Trophoblast cell (in vitro differentiated cells and primary cell): Measurements from ENCODE around the gene TMEM14B.

Experiments
- DNase-seq, 2 donors: peaks; one replicate each; pipeline ENCODE4 v3.0.0-alpha.2; 2016
- H2AFZ ChIP-seq: 2 replicates; pipeline ENCODE4 v1.6.1; 2013; ENCODE audit warnings: low read length, moderate library complexity, mild to moderate bottlenecking; ENCODE audit not compliant: insufficient read depth, poor library complexity
- H2AK5ac ChIP-seq: 2 replicates; pipeline ENCODE4 v1.6.1; 2013; ENCODE audit warnings: mild to moderate bottlenecking, low read length
- H2BK120ac ChIP-seq: 2 replicates; pipeline ENCODE4 v1.6.1; 2013; ENCODE audit warnings: low read length, mild to moderate bottlenecking, moderate library complexity; ENCODE audit not compliant: insufficient read depth, poor library complexity
- H2BK12ac ChIP-seq: 2 replicates; pipeline ENCODE4 v1.6.1; 2013; ENCODE audit warnings: mild to moderate bottlenecking, low read length, moderate library complexity
- H2BK5ac ChIP-seq: 2 replicates; pipeline ENCODE4 v1.6.1; 2013; ENCODE audit warnings: low read length, low read depth, moderate library complexity, mild to moderate bottlenecking; ENCODE audit not compliant: poor library complexity
- H3K14ac ChIP-seq: 2 replicates; pipeline ENCODE4 v1.6.1; 2013; ENCODE audit warnings: mild to moderate bottlenecking, low read length
- H3K18ac ChIP-seq: 2 replicates; pipeline ENCODE4 v1.6.1; 2013; ENCODE audit warnings: mild to moderate bottlenecking, low read length
- H3K23ac ChIP-seq: 2 replicates; pipeline ENCODE4 v1.6.1; 2013; ENCODE audit warnings: low read length
- H3K27ac ChIP-seq: 2 replicates; pipeline ENCODE4 v1.5.1; 2013; ENCODE audit warnings: low read depth, mild to moderate bottlenecking, inconsistent platforms, low read length, moderate library complexity
- H3K27me3 ChIP-seq: 2 replicates; pipeline ENCODE4 v1.6.1; 2013; ENCODE audit warnings: inconsistent platforms, mild to moderate bottlenecking, low read length, moderate library complexity; ENCODE audit not compliant: insufficient read depth
- H3K36me3 ChIP-seq, 2 experiments: 1 replicate in 1 of 2; 2 replicates in 1 of 2; pipeline ENCODE4 v1.6.1; 2013; ENCODE audit warnings: low read length in 2 of 2, mild to moderate bottlenecking in 2 of 2, moderate library complexity in 1 of 2; ENCODE audit not compliant: insufficient read depth in 2 of 2, control insufficient read depth in 1 of 2
- H3K4ac ChIP-seq: 2 replicates; pipeline ENCODE4 v1.6.1; 2013; ENCODE audit warnings: low read depth, mild to moderate bottlenecking, low read length, moderate library complexity
- H3K4me1 ChIP-seq, 2 experiments: 1 replicate in 1 of 2; 2 replicates in 1 of 2; pipeline ENCODE4 v1.6.1; 2013; ENCODE audit warnings: low read length in 2 of 2, mild to moderate bottlenecking in 2 of 2, moderate library complexity in 1 of 2; ENCODE audit not compliant: insufficient read depth in 2 of 2, control insufficient read depth in 1 of 2
- H3K4me2 ChIP-seq: 2 replicates; pipeline ENCODE4 v1.6.1; 2013; ENCODE audit warnings: inconsistent platforms, mild to moderate bottlenecking, low read length, moderate library complexity
- H3K4me3 ChIP-seq: 2 replicates; pipeline ENCODE4 v1.5.1; 2013; ENCODE audit warnings: mild to moderate bottlenecking, low read depth, low read length, inconsistent platforms
- H3K79me1 ChIP-seq: one replicate; pipeline ENCODE4 v1.6.1; 2013; ENCODE audit warnings: low read length
- H3K79me2 ChIP-seq: 2 replicates; pipeline ENCODE4 v1.6.1; 2013; ENCODE audit warnings: low read length, mild to moderate bottlenecking; ENCODE audit not compliant: control insufficient read depth, insufficient read depth, poor library complexity
- H3K9ac ChIP-seq: 2 replicates; pipeline ENCODE4 v1.6.1; 2013; ENCODE audit warnings: mild to moderate bottlenecking, low read length
- H3K9me3 ChIP-seq: 2 replicates; pipeline ENCODE4 v1.6.1; 2013; ENCODE audit warnings: low read depth, mild to moderate bottlenecking, control low read depth, inconsistent platforms, low read length; ENCODE audit not compliant: insufficient read depth
- H4K12ac ChIP-seq: 2 replicates; pipeline ENCODE4 v1.6.1; 2013; ENCODE audit warnings: low read depth, mild to moderate bottlenecking, low read length, moderate library complexity
- H4K8ac ChIP-seq: 2 replicates; pipeline ENCODE4 v1.6.1; 2013; ENCODE audit warnings: low read depth, mild to moderate bottlenecking, low read length, moderate library complexity
- H4K91ac ChIP-seq: one replicate; pipeline ENCODE4 v1.6.1; 2013; ENCODE audit warnings: low read depth, mild to moderate bottlenecking, low read length, moderate library complexity
- WGBS: extraction: QIAGEN DNeasy Blood & Tissue Kit; methylation state at CpG from one replicate; pipeline ENCODE4 v1.1.7; 2013; ENCODE audit warnings: missing lambda C conversion rate; ENCODE audit not compliant: insufficient read length, insufficient coverage; ENCODE audit errors: extremely low coverage; 5-methylcytosine and 5-hydroxymethylcytosine counted together

TMEM14B gene

GRCh38 chr6:10763006-10763405, 15.4 kb downstream of the TMEM14B start:
- H2AK5ac ChIP-seq: no peak overlapping the region
- peaks cover 8 to 10% of the 10 kb centered on the region in 2 experiments for H3K36me3 ChIP-seq
- H3K9ac ChIP-seq: no peak overlapping the region
- no peak overlapping the region for H2AFZ ChIP-seq
- H3K79me2 ChIP-seq: no peaks in the 10 kb centered on the region
- peaks cover 0 to 2% of the 10 kb centered on the region in 2 experiments for H3K4me1 ChIP-seq
- H3K9me3 ChIP-seq: peaks cover 2% of the 10 kb centered on the region
- no peak overlapping the region for H3K4ac ChIP-seq
- no peak overlapping the region for H2BK12ac ChIP-seq
- no peak overlapping the region for H3K4me2 ChIP-seq
- no peak overlapping the region for H3K27ac ChIP-seq
- DNase-seq: no peak
- no peak overlapping the region for H2BK5ac ChIP-seq
- H3K4me3 ChIP-seq: no peak overlapping the region
- no peak overlapping the region for H4K8ac ChIP-seq
- WGBS: no CpG with 5 or more reads among the region's 2 CpGs
- H3K79me1 ChIP-seq: no peaks in the 10 kb centered on the region
- H3K27me3 ChIP-seq: no peaks in the 10 kb centered on the region
- H4K91ac ChIP-seq: no peak overlapping the region
- H3K18ac ChIP-seq: no peak overlapping the region
- no peak overlapping the region for H2BK120ac ChIP-seq
- H4K12ac ChIP-seq: no peak overlapping the region
- no peak overlapping the region for H3K23ac ChIP-seq
- no peak overlapping the region for H3K14ac ChIP-seq

DNA sequence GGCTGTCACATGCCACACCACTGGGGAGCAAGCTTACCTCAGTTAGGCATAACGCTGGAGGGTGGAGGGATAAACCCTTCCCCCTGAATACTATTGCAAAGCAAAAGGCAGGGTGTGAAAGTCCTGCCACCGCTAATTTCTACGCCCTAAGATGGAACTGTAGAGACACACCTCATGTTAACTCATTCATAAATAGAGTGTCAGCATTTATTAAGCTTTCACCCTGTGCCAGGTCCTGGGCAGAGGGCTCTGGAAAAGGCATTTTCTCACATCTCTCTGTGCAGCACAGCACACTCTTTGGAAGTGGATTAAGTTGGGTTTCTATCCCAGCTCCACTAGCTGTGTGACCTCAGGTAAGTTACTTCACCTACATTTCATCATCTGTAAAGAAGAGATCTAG, 21.8 kb downstream of the TMEM14B start:
- WGBS: no CpG with 5 or more reads among the region's 3 CpGs
- H4K12ac ChIP-seq: no peak overlapping the region

GRCh38 chr6:10771371-10771894, 23.8 kb downstream of the TMEM14B start:
- Histone ChIP-seq H3K9me3 (no peaks in the 10 kb centered on the region), H2BK5ac (no peak overlapping the region), H3K79me2 (no peaks in the 10 kb centered on the region), H4K12ac (no peak overlapping the region), H4K8ac (no peak overlapping the region), H2BK120ac (no peak overlapping the region), H3K27ac (no peak overlapping the region), H2AK5ac (no peak overlapping the region), H3K9ac (no peak overlapping the region), H2BK12ac (no peak overlapping the region), H3K18ac (no peak overlapping the region), H3K4me2 (no peak overlapping the region), H4K91ac (no peak overlapping the region), H3K23ac (no peak overlapping the region), H3K79me1 (no peaks in the 10 kb centered on the region), H3K14ac (no peak overlapping the region), H3K36me3 (peaks cover 1 to 6% of the 10 kb centered on the region in 2 experiments), H3K4me1 (no peaks in the 10 kb centered on the region), H3K4me3 (no peak overlapping the region), H3K4ac (no peak overlapping the region), H3K27me3 (no peaks in the 10 kb centered on the region), H2AFZ (no peak overlapping the region)
- no peak for DNase-seq
- WGBS: no CpG with 5 or more reads among the region's 12 CpGs

More for the DNA sequence above, 21.8 kb downstream of the TMEM14B start:
- Histone ChIP-seq H3K79me1 (no peaks in the 10 kb centered on the region), H4K91ac (no peak overlapping the region), H3K9ac (no peak overlapping the region), H3K4me1 (no peaks in the 10 kb centered on the region), H3K18ac (no peak overlapping the region), H2BK120ac (no peak overlapping the region), H4K8ac (no peak overlapping the region), H2AFZ (no peak overlapping the region), H3K14ac (no peak overlapping the region), H3K23ac (no peak overlapping the region), H2BK5ac (no peak overlapping the region), H3K4ac (no peak overlapping the region), H3K79me2 (no peaks in the 10 kb centered on the region), H3K4me3 (no peak overlapping the region), H3K9me3 (no peaks in the 10 kb centered on the region), H2BK12ac (no peak overlapping the region), H3K4me2 (no peak overlapping the region), H3K36me3 (peaks cover 0 to 6% of the 10 kb centered on the region in 2 experiments), H3K27me3 (no peaks in the 10 kb centered on the region), H3K27ac (no peak overlapping the region), H2AK5ac (no peak overlapping the region)
- no peak for DNase-seq

- H4K91ac ChIP-seq: no peak overlapping the region
- H2AK5ac ChIP-seq: no peak overlapping the region
- no peak overlapping the region for H2BK5ac ChIP-seq
- H3K79me2 ChIP-seq: no peaks in the 10 kb centered on the region
- H4K8ac ChIP-seq: no peak overlapping the region
- H2BK120ac ChIP-seq: no peak overlapping the region
- H3K27me3 ChIP-seq: no peaks in the 10 kb centered on the region
- DNase-seq: no peak
- no peak overlapping the region for H3K4me3 ChIP-seq
- peaks cover 0 to 4% of the 10 kb centered on the region in 2 experiments for H3K36me3 ChIP-seq
- WGBS: no CpG with 5 or more reads among the region's 3 CpGs
- no peaks in the 10 kb centered on the region for H3K4me1 ChIP-seq
- no peaks in the 10 kb centered on the region for H3K9me3 ChIP-seq
- no peak overlapping the region for H3K27ac ChIP-seq
- no peak overlapping the region for H3K23ac ChIP-seq
- H3K14ac ChIP-seq: no peak overlapping the region
- H2AFZ ChIP-seq: no peak overlapping the region
- no peak overlapping the region for H3K4ac ChIP-seq
- no peak overlapping the region for H3K9ac ChIP-seq
- no peak overlapping the region for H4K12ac ChIP-seq
- no peaks in the 10 kb centered on the region for H3K79me1 ChIP-seq
- no peak overlapping the region for H2BK12ac ChIP-seq
- H3K18ac ChIP-seq: no peak overlapping the region
- H3K4me2 ChIP-seq: no peak overlapping the region
These were observed 30.6 kb downstream of the TMEM14B start for GRCh38 chr6:10778230-10778629.
